ENCODE measurements around the gene MYOT.

The MYOT gene

DNA sequence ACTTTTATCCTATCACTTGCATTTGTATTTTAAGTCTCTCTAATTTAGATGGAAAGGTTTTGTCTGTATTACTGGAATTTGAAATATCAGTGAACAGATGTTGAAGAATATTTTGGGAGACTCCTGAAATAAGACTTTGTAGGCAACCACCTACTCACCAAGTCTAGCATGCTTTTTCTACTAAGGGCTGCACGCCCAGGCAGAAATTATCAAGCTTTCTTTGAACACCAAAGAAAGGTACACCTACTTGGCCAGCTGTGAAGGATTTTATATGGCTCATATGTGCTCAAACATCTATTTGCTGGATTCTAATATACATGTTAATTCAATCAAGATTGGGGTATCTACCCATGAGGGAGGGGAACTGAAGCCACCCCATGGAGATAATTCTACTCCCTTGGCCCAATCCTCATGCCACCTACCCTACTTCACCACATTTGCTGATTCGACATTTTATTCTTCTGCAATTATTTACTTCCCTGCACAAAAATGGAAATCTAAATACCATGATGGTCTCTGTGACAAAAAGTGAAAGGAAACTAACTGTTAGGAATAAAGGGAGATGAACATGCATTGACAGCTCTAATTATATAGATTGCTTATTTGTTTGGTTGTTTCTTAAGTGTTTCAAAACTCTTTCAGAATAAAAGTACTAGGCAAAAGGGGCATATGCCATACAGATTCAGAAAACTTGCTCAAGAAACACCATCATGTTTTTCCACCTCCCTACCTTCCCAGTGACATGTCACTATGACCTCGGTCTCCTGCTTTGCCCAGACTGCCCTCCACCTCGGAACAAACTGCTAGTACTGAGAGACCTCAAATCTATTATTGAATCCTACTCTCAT, 895 bp upstream of the MYOT start:
- TF ChIP-seq, protein P1, sequence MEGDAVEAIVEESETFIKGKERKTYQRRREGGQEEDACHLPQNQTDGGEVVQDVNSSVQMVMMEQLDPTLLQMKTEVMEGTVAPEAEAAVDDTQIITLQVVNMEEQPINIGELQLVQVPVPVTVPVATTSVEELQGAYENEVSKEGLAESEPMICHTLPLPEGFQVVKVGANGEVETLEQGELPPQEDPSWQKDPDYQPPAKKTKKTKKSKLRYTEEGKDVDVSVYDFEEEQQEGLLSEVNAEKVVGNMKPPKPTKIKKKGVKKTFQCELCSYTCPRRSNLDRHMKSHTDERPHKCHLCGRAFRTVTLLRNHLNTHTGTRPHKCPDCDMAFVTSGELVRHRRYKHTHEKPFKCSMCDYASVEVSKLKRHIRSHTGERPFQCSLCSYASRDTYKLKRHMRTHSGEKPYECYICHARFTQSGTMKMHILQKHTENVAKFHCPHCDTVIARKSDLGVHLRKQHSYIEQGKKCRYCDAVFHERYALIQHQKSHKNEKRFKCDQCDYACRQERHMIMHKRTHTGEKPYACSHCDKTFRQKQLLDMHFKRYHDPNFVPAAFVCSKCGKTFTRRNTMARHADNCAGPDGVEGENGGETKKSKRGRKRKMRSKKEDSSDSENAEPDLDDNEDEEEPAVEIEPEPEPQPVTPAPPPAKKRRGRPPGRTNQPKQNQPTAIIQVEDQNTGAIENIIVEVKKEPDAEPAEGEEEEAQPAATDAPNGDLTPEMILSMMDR (IDR thresholded peaks at IDR 0.05; ENCODE audit: insufficient read depth, low read depth, low read length, missing control alignments), result no peak
- DNase-seq (ENCODE audit: low read depth), result no peak

DNA sequence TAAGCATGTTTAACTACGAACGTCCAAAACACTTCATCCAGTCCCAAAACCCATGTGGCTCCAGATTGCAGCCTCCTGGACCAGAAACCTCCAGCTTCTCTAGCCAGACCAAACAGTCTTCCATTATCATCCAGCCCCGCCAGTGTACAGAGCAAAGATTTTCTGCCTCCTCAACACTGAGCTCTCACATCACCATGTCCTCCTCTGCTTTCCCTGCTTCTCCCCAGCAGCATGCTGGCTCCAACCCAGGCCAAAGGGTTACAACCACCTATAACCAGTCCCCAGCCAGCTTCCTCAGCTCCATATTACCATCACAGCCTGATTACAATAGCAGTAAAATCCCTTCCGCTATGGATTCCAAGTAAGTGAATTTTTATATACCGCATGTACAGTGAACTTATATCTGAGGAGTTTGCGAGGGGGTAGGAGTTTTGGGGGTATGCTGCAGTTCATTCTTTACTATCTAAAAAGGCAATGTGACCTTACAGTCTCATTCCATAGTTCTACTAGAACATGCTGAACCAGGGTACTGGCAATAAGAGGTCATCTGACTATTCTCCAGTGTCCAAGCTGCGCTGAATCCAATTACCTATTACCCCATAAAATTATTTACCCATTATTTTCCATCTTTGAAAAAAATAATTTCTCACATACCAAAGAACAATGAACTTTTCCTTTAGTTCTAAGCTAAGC, 3.1 kb downstream of the MYOT start:
- no peak for DNase-seq (ENCODE audit: low read depth)
- TF ChIP-seq, protein P1 (IDR thresholded peaks at IDR 0.05; ENCODE audit: insufficient read depth, low read depth, low read length, missing control alignments), result no peak
- H3K4me3 ChIP-seq (ENCODE audit: low read depth, low read length), result no peak overlapping the region

More for the DNA sequence above, 895 bp upstream of the MYOT start:
- no peak overlapping the region for H3K4me3 ChIP-seq (ENCODE audit: low read depth, low read length)

GRCh38 chr5:137871571-137871970, 3.9 kb downstream of the MYOT start:
- DNase-seq (ENCODE audit: low read depth), result no peak
- TF ChIP-seq, protein P1 (IDR thresholded peaks at IDR 0.05; ENCODE audit: insufficient read depth, low read depth, low read length, missing control alignments), result no peak
- H3K4me3 ChIP-seq (ENCODE audit: low read depth, low read length), result no peak overlapping the region

DNA sequence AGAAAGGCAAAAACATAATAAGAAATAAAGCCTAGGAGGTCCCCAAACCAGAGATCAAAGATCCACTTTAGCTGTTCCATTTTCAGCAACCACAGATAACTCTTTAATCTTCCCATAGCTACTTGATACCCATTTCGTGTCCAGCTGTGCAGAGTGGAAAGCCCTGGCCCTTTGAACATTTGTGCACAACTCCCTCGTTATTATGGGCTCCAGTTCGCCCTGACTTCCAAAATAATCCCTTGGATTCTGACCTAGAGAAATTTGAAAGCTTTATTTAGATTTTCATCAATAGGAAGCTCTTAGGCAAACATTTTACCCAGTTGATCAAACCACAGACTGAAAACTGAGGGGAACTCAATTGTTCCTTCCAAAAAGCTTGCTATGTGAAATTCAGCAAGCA, 4.8 kb downstream of the MYOT start:
- TF ChIP-seq, protein P1 (IDR thresholded peaks at IDR 0.05; ENCODE audit: insufficient read depth, low read depth, low read length, missing control alignments), result no peak
- no peak overlapping the region for H3K4me3 ChIP-seq (ENCODE audit: low read depth, low read length)
- no peak for DNase-seq (ENCODE audit: low read depth)

GRCh38 chr5:137876101-137876500, 8.4 kb downstream of the MYOT start:
- no peak overlapping the region for H3K4me3 ChIP-seq (ENCODE audit: low read depth, low read length)
- no peak for DNase-seq (ENCODE audit: low read depth)
- TF ChIP-seq, protein P1 (IDR thresholded peaks at IDR 0.05; ENCODE audit: insufficient read depth, low read depth, low read length, missing control alignments), result no peak

DNA sequence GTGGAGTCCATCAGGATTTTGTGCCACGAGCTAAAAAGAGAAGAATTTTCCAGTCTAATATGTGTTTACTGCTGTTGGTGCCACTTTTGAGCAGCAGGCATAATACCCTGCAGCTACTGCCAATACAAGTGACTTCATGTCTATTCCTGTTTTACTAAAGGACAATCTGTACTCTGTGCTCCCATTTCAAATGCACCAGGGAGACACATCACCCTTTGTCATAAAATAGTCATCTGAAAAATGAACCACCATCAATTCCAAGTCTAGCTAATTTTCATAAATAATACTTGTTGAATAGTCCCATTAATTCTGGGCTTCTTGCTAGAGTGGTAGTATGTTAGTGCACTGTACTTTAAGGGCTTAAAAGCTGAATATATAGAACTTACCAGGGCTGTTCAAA, 12.7 kb downstream of the MYOT start:
- no peak for DNase-seq (ENCODE audit: low read depth)
- TF ChIP-seq, protein P1 (IDR thresholded peaks at IDR 0.05; ENCODE audit: insufficient read depth, low read depth, low read length, missing control alignments), result no peak

More for the DNA sequence above, 12.7 kb downstream of the MYOT start:
- H3K4me3 ChIP-seq (ENCODE audit: low read depth, low read length), result no peak overlapping the region

All from GM12865 (cell line).